CD14-positive monocyte (primary cell): ENCODE results near the gene TESPA1. TPM values are rescaled to one million over a fixed set of nuclear protein-coding genes. Genes with fewer than 3 reads are reported as not detected.

Experiments used
- DNase-seq, 3 donors: peaks; one replicate each; pipeline ENCODE4 v3.0.0-alpha.2; 2011 to 2022
- H2AFZ ChIP-seq: 2 replicates; pipeline ENCODE4 v1.6.0; 2012; ENCODE audit warnings: mild to moderate bottlenecking, low read depth, low read length, inconsistent platforms; ENCODE audit not compliant: insufficient read depth, poor library complexity, severe bottlenecking
- H3K27ac ChIP-seq, 2 donors: 1 replicate in 1 of 2; 2 replicates in 1 of 2; pipeline ENCODE4 v1.5.1; 2012 to 2013; ENCODE audit warnings: low read length in 2 of 2, control low read depth in 1 of 2, inconsistent platforms in 1 of 2, low read depth in 1 of 2, mild to moderate bottlenecking in 1 of 2
- H3K27me3 ChIP-seq, 2 donors: one replicate each; pipeline versions ENCODE4 v1.6.0 to v1.6.1; 2011 to 2013; ENCODE audit warnings: low read length in 2 of 2; ENCODE audit not compliant: control insufficient read depth in 2 of 2, insufficient read depth in 2 of 2
- H3K36me3 ChIP-seq, 2 donors: replicated peaks in 1 of 2; 1 replicate in 1 of 2; 2 replicates in 1 of 2; pipeline versions ENCODE4 v1.5.1 to v1.6.1; 2012 to 2013; ENCODE audit warnings: low read length in 2 of 2, control low read depth in 1 of 2, inconsistent platforms in 1 of 2, mild to moderate bottlenecking in 1 of 2; ENCODE audit not compliant: insufficient read depth in 2 of 2, control insufficient read depth in 1 of 2
- H3K4me1 ChIP-seq, 2 donors: 1 replicate in 1 of 2; 2 replicates in 1 of 2; pipeline versions ENCODE4 v1.5.1 to v1.6.1; 2012 to 2013; ENCODE audit warnings: low read length in 2 of 2, control low read depth in 1 of 2, inconsistent platforms in 1 of 2, mild to moderate bottlenecking in 1 of 2, moderate library complexity in 1 of 2; ENCODE audit not compliant: insufficient read depth in 2 of 2, control insufficient read depth in 1 of 2
- H3K4me2 ChIP-seq: replicated peaks from 2 replicates; pipeline ENCODE3; 2012; ENCODE audit warnings: low read length, moderate library complexity, mild to moderate bottlenecking; ENCODE audit not compliant: poor library complexity, severe bottlenecking; ENCODE audit errors: extremely low read depth
- H3K4me3 ChIP-seq, 3 experiments: fragments of 200-600 bp in 1 of 3; sonication (generic) in 1 of 3; replicated peaks in 1 of 3; 1 replicate in 2 of 3; 2 replicates in 1 of 3; pipeline ENCODE4 v1.5.1; 2011 to 2013; ENCODE audit warnings: low read length in 3 of 3, mild to moderate bottlenecking in 3 of 3, control low read depth in 2 of 3, low read depth in 2 of 3, inconsistent platforms in 1 of 3, moderate library complexity in 1 of 3
- H3K79me2 ChIP-seq: 2 replicates; pipeline ENCODE4 v1.6.0; 2012; ENCODE audit warnings: mild to moderate bottlenecking, control low read depth, inconsistent platforms, low read length, moderate library complexity; ENCODE audit not compliant: insufficient read depth
- H3K9ac ChIP-seq: 2 replicates; pipeline ENCODE4 v1.6.0; 2017; ENCODE audit warnings: low read length, mild to moderate bottlenecking; ENCODE audit not compliant: insufficient read depth, poor library complexity, severe bottlenecking
- H3K9me3 ChIP-seq, 2 donors: replicated peaks in 1 of 2; 1 replicate in 1 of 2; 2 replicates in 1 of 2; pipeline versions ENCODE4 v1.5.1 to v1.6.1; 2012 to 2013; ENCODE audit warnings: low read length in 2 of 2, control low read depth in 1 of 2; ENCODE audit not compliant: control insufficient read depth in 1 of 2, insufficient read depth in 1 of 2
- H4K20me1 ChIP-seq: 2 replicates; pipeline ENCODE4 v1.6.0; 2012; ENCODE audit warnings: mild to moderate bottlenecking, low read length, control low read depth, moderate library complexity; ENCODE audit not compliant: insufficient read depth
- H3K27ac Mint-ChIP-seq, 7 donors: one replicate each; pipeline ENCODE4 v1.8.0; 2020; ENCODE audit warnings: mild to moderate bottlenecking in 7 of 7, mixed read lengths in 7 of 7, moderate library complexity in 6 of 7, inconsistent platforms in 2 of 7
- H3K27me3 Mint-ChIP-seq, 3 donors: one replicate each; pipeline ENCODE4 v1.8.0; 2021 to 2022; ENCODE audit warnings: low read depth in 3 of 3, mild to moderate bottlenecking in 3 of 3, mixed read lengths in 3 of 3, moderate library complexity in 3 of 3, inconsistent platforms in 1 of 3
- H3K36me3 Mint-ChIP-seq, 2 donors: one replicate each; pipeline ENCODE4 v1.8.0; 2020; ENCODE audit warnings: mixed read lengths in 2 of 2, inconsistent platforms in 1 of 2, mild to moderate bottlenecking in 1 of 2
- H3K4me1 Mint-ChIP-seq: one replicate; pipeline ENCODE4 v1.8.0; 2020; ENCODE audit warnings: mild to moderate bottlenecking, mixed read lengths
- H3K4me3 Mint-ChIP-seq, 2 donors: one replicate each; pipeline ENCODE4 v1.8.0; 2020; ENCODE audit warnings: mild to moderate bottlenecking in 2 of 2, mixed read lengths in 2 of 2, moderate library complexity in 1 of 2
- H3K9me3 Mint-ChIP-seq, 7 donors: one replicate each; pipeline ENCODE4 v1.8.0; 2020 to 2022; ENCODE audit warnings: mixed read lengths in 7 of 7, mild to moderate bottlenecking in 6 of 7, moderate library complexity in 6 of 7, inconsistent platforms in 2 of 7
- WGBS: methylation state at CpG from one replicate; pipeline ENCODE4 v1.1.5; 2013; ENCODE audit warnings: missing lambda C conversion rate; ENCODE audit not compliant: insufficient coverage; 5-methylcytosine and 5-hydroxymethylcytosine counted together
- intact Hi-C, 2 donors: fragments of 100-400 bp; cut with micrococcal nuclease; formaldehyde crosslinking; loops; one replicate each; pipeline versions ENCODE4 v1.15.0 to v1.15.1; 2023
- polyA plus RNA-seq, 3 donors: library from polyadenylated mRNA; depleted of rRNA in 1 of 3; unstranded in 2 of 3; stranded (reverse) in 1 of 3; fragments of 300-500 nt in 2 of 3; fragments of >200 nt in 1 of 3; fragmentation: Illumina TruSeq in 2 of 3; gene quantifications; 1 replicate in 2 of 3; 2 replicates in 1 of 3; pipeline ENCODE4 v1.2.3, GENCODE V29; 2012 to 2021
- TF ChIP-seq, protein P1 (sequence below): fragments of 200-600 bp; IDR thresholded peaks from one replicate; pipeline ENCODE4 v1.8.0; 2022; ENCODE audit warnings: antibody characterized with exemption, mild to moderate bottlenecking

TESPA1 gene
- polyA plus RNA-seq, 3 donors, result 0.23 to 0.61 (median 0.37) TPM

DNA sequence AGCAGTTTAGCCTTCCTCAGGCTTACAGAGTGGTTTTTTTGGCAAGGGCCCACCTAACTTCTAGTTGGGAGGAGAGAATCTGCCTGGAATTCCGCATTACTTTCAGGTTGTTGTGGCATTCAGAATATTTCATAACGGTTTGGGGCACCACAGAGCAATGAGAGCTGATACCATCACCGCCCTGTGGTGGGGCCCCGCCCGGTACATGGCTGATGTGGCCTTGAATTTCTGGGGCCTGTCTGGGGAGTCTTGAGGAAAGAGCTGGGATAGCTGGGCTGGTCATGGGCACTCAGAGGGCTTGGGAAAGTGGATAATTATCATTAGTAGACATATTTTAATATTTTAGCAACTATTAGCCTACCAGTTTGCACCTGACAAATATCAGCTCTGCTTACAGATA lies 4.2 kb downstream of the TESPA1 start:
- Histone ChIP-seq H3K4me1 (peaks cover 16 to 18% of the 10 kb centered on the region in 2 donors), H3K9me3 (no peaks in the 10 kb centered on the region), H3K4me2 (no peak overlapping the region), H3K27ac (no peak overlapping the region), H3K4me3 (no peak overlapping the region), H4K20me1 (no peaks in the 10 kb centered on the region), H3K79me2 (no peaks in the 10 kb centered on the region), H2AFZ (no peak overlapping the region), H3K27me3 (no peaks in the 10 kb centered on the region), H3K9ac (no peak overlapping the region), H3K36me3 (no peaks in the 10 kb centered on the region)
- intact Hi-C loops, result no loop called here
- TF ChIP-seq, protein P1, sequence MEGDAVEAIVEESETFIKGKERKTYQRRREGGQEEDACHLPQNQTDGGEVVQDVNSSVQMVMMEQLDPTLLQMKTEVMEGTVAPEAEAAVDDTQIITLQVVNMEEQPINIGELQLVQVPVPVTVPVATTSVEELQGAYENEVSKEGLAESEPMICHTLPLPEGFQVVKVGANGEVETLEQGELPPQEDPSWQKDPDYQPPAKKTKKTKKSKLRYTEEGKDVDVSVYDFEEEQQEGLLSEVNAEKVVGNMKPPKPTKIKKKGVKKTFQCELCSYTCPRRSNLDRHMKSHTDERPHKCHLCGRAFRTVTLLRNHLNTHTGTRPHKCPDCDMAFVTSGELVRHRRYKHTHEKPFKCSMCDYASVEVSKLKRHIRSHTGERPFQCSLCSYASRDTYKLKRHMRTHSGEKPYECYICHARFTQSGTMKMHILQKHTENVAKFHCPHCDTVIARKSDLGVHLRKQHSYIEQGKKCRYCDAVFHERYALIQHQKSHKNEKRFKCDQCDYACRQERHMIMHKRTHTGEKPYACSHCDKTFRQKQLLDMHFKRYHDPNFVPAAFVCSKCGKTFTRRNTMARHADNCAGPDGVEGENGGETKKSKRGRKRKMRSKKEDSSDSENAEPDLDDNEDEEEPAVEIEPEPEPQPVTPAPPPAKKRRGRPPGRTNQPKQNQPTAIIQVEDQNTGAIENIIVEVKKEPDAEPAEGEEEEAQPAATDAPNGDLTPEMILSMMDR, result no peak
- Mint-ChIP-seq H3K36me3 (peaks cover 0 to 2% of the 10 kb centered on the region in 2 donors), H3K27me3 (peaks cover 0 to under 1% (median 0%) of the 10 kb centered on the region in 3 donors), H3K9me3 (no peaks in the 10 kb centered on the region), H3K4me1 (peaks cover 41% of the 10 kb centered on the region), H3K27ac (peak overlapping the region in 1 of 7 donors; percentile 46), H3K4me3 (no peak overlapping the region)
- 47% methylated on average over 3 of the region's 5 CpGs for WGBS
- no peak for DNase-seq

DNA sequence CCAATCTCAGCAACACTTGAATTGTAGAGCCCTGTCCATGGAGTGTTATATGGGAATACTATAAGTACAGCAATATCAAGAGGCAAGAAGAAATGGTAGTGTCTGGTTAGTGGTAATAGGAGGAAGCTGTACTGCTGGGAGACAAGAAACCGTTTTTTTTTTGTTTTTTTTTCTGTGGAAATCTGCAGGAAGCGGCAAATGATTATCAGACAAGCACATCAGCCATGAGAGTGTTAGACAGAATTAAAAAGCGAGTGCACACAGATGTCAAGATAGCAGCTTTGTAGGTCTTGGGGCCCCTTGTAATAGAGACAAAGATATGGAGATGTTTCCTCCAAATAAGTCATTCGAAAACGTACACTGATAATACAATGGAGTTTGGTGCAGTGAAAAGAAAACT lies 6.7 kb downstream of the TESPA1 start:
- Histone ChIP-seq H3K79me2 (no peaks in the 10 kb centered on the region), H3K27me3 (no peaks in the 10 kb centered on the region), H4K20me1 (no peaks in the 10 kb centered on the region), H3K4me2 (no peak overlapping the region), H3K9me3 (no peaks in the 10 kb centered on the region), H3K36me3 (no peaks in the 10 kb centered on the region), H3K9ac (no peak overlapping the region), H3K4me3 (no peak overlapping the region), H2AFZ (peak overlapping the region; percentile 17), H3K27ac (no peak overlapping the region), H3K4me1 (no peaks in the 10 kb centered on the region)
- H3K4me3 Mint-ChIP-seq, result no peak overlapping the region
- no peak for DNase-seq
- no peaks in the 10 kb centered on the region for H3K27me3 Mint-ChIP-seq
- intact Hi-C loops, result no loop called here
- peaks cover 4 to 5% of the 10 kb centered on the region in 2 donors for H3K36me3 Mint-ChIP-seq
- TF ChIP-seq, protein P1, result no peak
- peaks cover 19% of the 10 kb centered on the region for H3K4me1 Mint-ChIP-seq
- 8% methylated on average over 2 of the region's 5 CpGs for WGBS
- no peaks in the 10 kb centered on the region for H3K9me3 Mint-ChIP-seq
- no peak overlapping the region for H3K27ac Mint-ChIP-seq
